Measurements from ENCODE around the gene CAPN9.

The CAPN9 gene

GRCh38 chr1:230708631-230709580, 38.3 kb upstream of the CAPN9 start:
- TF ChIP-seq ZNF8 (CRISPR knock-in tag; IDR thresholded peaks at IDR 0.05): no peak
- TF ChIP-seq TOX (CRISPR knock-in tag; IDR thresholded peaks at IDR 0.05; ENCODE audit: borderline replicate concordance): no peak
- TF ChIP-seq CSRNP3 (CRISPR knock-in tag; IDR thresholded peaks at IDR 0.05): no peak
- TF ChIP-seq ZNF70 (CRISPR knock-in tag; IDR thresholded peaks at IDR 0.05): no peak
- TF ChIP-seq CSDC2 (CRISPR knock-in tag; IDR thresholded peaks at IDR 0.05): no peak
- no peak for TF ChIP-seq ESRRG (CRISPR knock-in tag; IDR thresholded peaks at IDR 0.05)
- TF ChIP-seq TCF4 (CRISPR knock-in tag; IDR thresholded peaks at IDR 0.05; ENCODE audit: borderline replicate concordance): no peak
- no peak for TF ChIP-seq GLIS3 (CRISPR knock-in tag; IDR thresholded peaks at IDR 0.05)
- no peak for TF ChIP-seq POU6F1 (CRISPR knock-in tag; IDR thresholded peaks at IDR 0.05; ENCODE audit: borderline replicate concordance, low read depth)
- TF ChIP-seq ZC3H10 (CRISPR knock-in tag; IDR thresholded peaks at IDR 0.05): no peak

DNA sequence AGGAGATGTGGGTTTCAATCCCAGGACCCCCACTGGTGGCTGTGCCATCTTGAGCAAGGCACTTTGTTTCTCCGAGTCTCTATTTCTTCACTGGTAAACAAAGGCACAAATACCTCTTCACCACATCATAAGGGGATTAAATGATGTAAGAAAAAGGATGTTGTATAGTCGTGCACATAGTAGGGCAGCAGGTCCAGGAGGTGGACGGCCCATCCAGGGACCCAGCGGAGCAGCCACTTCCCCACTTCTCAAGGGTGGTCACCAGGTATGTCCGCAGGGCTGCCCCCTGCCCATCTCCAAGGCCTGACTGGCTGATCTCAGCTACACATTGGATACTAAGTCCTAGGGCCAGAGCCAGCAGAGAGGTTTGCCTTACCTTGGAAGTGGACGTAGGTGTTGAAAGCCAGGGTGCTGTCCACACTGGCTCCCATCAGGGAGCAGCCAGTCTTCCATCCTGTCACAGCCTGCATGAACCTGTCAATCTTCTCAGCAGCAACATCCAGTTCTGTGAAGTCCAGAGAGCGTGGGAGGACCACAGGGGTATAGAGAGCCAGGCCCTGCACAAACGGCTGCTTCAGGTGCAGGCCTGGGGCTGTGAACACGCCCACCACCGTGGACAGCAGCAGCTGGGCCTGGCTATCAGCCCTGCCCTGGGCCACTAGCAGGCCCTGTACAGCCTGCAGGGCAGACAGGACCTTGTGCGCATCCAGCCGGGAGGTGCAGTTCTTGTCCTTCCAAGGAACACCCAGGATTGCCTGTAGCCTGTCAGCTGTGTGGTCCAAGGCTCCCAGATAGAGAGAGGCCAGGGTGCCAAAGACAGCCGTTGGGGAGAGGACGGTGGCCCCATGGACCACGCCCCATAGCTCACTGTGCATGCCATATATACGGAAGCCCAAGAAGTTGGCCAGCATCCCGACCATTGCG, 37.3 kb upstream of the CAPN9 start:
- no peak for TF ChIP-seq RARB (CRISPR knock-in tag; IDR thresholded peaks at IDR 0.05)
- TF ChIP-seq ZC3H10 (CRISPR knock-in tag; IDR thresholded peaks at IDR 0.05): no peak
- no peak for TF ChIP-seq ZNF565 (CRISPR knock-in tag; conservative IDR thresholded peaks at IDR 0.05; ENCODE audit: low read depth)
- no peak for TF ChIP-seq ZFP30 (CRISPR knock-in tag; IDR thresholded peaks at IDR 0.05)
- TF ChIP-seq CREB5 (CRISPR knock-in tag; IDR thresholded peaks at IDR 0.05; ENCODE audit: low read depth): no peak
- TF ChIP-seq ZNF8 (CRISPR knock-in tag; IDR thresholded peaks at IDR 0.05): no peak
- TF ChIP-seq ESRRG (CRISPR knock-in tag; IDR thresholded peaks at IDR 0.05): no peak
- TF ChIP-seq TOX (CRISPR knock-in tag; IDR thresholded peaks at IDR 0.05; ENCODE audit: borderline replicate concordance): no peak
- TF ChIP-seq SNAI2 (CRISPR knock-in tag; IDR thresholded peaks at IDR 0.05): no peak
- TF ChIP-seq TCF4 (CRISPR knock-in tag; IDR thresholded peaks at IDR 0.05; ENCODE audit: borderline replicate concordance): no peak
- no peak for TF ChIP-seq ZNF70 (CRISPR knock-in tag; IDR thresholded peaks at IDR 0.05)
- no peak for TF ChIP-seq PATZ1 (CRISPR knock-in tag; IDR thresholded peaks at IDR 0.05; ENCODE audit: borderline replicate concordance)
- no peak for TF ChIP-seq ISL1 (CRISPR knock-in tag; IDR thresholded peaks at IDR 0.05)
- no peak for TF ChIP-seq POU6F1 (CRISPR knock-in tag; IDR thresholded peaks at IDR 0.05; ENCODE audit: borderline replicate concordance, low read depth)
- TF ChIP-seq PPARA (CRISPR knock-in tag; IDR thresholded peaks at IDR 0.05; ENCODE audit: borderline replicate concordance): no peak
- no peak for TF ChIP-seq OSR1 (CRISPR knock-in tag; IDR thresholded peaks at IDR 0.05)
- ATAC-seq: no peak

More at GRCh38 chr1:230708631-230709580, 38.3 kb upstream of the CAPN9 start:
- no peak for ATAC-seq

GRCh38 chr1:230710543-230710904, 36.7 kb upstream of the CAPN9 start:
- no peak for ATAC-seq
- TF ChIP-seq SNAI2 (CRISPR knock-in tag; IDR thresholded peaks at IDR 0.05): no peak
- no peak for TF ChIP-seq ZNF8 (CRISPR knock-in tag; IDR thresholded peaks at IDR 0.05)
- no peak for TF ChIP-seq POU6F1 (CRISPR knock-in tag; IDR thresholded peaks at IDR 0.05; ENCODE audit: borderline replicate concordance, low read depth)
- no peak for TF ChIP-seq ZNF70 (CRISPR knock-in tag; IDR thresholded peaks at IDR 0.05)
- TF ChIP-seq TOX (CRISPR knock-in tag; IDR thresholded peaks at IDR 0.05; ENCODE audit: borderline replicate concordance): no peak
- no peak for TF ChIP-seq ZFP30 (CRISPR knock-in tag; IDR thresholded peaks at IDR 0.05)
- TF ChIP-seq TCF4 (CRISPR knock-in tag; IDR thresholded peaks at IDR 0.05; ENCODE audit: borderline replicate concordance): no peak
- TF ChIP-seq ZC3H10 (CRISPR knock-in tag; IDR thresholded peaks at IDR 0.05): no peak
- no peak for TF ChIP-seq PPARA (CRISPR knock-in tag; IDR thresholded peaks at IDR 0.05; ENCODE audit: borderline replicate concordance)
- no peak for TF ChIP-seq ESRRG (CRISPR knock-in tag; IDR thresholded peaks at IDR 0.05)
- no peak for TF ChIP-seq ZFP3 (CRISPR knock-in tag; IDR thresholded peaks at IDR 0.05)
- TF ChIP-seq ZNF565 (CRISPR knock-in tag; conservative IDR thresholded peaks at IDR 0.05; ENCODE audit: low read depth): no peak
- TF ChIP-seq GLIS3 (CRISPR knock-in tag; IDR thresholded peaks at IDR 0.05): no peak
